ENCODE measurements around the gene CERS2.

DNA sequence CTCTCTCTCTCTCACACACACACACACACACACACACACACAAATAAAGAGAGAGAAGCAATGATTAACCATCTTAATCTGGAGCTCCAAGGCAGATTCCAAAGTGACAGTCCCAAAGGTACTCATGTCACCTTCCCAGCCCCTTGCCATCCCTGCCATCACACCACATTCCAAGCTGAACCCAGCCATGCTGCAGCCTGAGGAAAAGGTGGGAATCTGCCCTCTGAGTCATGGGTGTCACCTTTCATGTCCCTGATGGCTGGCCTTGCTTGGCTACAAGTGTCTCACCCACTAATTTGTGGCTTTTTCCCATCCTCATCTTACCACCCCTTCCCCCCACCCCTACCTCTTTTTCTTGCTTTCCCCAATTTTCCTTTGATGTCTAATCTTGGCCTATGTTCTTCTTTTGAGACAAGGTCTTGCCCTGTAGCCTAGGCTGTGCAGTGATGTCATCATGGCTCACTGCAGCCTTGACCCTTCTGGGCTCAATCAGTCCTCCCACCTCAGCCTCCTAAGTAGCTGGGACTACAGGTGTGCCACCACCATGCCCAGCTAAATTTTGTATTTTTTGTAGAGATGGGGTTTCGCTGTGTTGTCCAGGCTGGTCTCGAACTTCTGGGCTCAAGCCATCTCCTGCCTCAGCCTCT, 10.7 kb upstream of the CERS2 start:
- no peak for TF ChIP-seq RAD21 (IDR thresholded peaks at IDR 0.05; ENCODE audit: low read depth)
- no peak for TF ChIP-seq NFIC (IDR thresholded peaks at IDR 0.05)
- TF ChIP-seq, protein P1, sequence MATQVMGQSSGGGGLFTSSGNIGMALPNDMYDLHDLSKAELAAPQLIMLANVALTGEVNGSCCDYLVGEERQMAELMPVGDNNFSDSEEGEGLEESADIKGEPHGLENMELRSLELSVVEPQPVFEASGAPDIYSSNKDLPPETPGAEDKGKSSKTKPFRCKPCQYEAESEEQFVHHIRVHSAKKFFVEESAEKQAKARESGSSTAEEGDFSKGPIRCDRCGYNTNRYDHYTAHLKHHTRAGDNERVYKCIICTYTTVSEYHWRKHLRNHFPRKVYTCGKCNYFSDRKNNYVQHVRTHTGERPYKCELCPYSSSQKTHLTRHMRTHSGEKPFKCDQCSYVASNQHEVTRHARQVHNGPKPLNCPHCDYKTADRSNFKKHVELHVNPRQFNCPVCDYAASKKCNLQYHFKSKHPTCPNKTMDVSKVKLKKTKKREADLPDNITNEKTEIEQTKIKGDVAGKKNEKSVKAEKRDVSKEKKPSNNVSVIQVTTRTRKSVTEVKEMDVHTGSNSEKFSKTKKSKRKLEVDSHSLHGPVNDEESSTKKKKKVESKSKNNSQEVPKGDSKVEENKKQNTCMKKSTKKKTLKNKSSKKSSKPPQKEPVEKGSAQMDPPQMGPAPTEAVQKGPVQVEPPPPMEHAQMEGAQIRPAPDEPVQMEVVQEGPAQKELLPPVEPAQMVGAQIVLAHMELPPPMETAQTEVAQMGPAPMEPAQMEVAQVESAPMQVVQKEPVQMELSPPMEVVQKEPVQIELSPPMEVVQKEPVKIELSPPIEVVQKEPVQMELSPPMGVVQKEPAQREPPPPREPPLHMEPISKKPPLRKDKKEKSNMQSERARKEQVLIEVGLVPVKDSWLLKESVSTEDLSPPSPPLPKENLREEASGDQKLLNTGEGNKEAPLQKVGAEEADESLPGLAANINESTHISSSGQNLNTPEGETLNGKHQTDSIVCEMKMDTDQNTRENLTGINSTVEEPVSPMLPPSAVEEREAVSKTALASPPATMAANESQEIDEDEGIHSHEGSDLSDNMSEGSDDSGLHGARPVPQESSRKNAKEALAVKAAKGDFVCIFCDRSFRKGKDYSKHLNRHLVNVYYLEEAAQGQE (IDR thresholded peaks at IDR 0.05; ENCODE audit: low read depth): no peak
- no peak for TF ChIP-seq YY1 (IDR thresholded peaks at IDR 0.05; ENCODE audit: low read depth)
- TF ChIP-seq EP300 (IDR thresholded peaks at IDR 0.05; ENCODE audit: borderline replicate concordance): no peak
